AG08395 (cell line): ENCODE measurements around the gene HEMK1.

Experiments used
- DNase-seq: peaks from one replicate; pipeline ENCODE4 v3.0.0; 2012; ENCODE audit warnings: mixed read lengths, low spot score

HEMK1 gene

GRCh38 chr3:50568947-50569749, at the start of gene HEMK1:
HEMK1 (plus strand) TSS chr3:50569522; CDS start chr3:50571105, 1,583 bp downstream.
- DNase-seq, result peak; percentile 100

- no peak for DNase-seq
Measured at GRCh38 chr3:50520849-50521248, 48.5 kb upstream of the HEMK1 start.

- no peak for DNase-seq
Measured at GRCh38 chr3:50521572-50521971, 47.8 kb upstream of the HEMK1 start.

GRCh38 chr3:50523279-50523811, 46.0 kb upstream of the HEMK1 start:
- DNase-seq, result no peak

GRCh38 chr3:50524746-50525145, 44.6 kb upstream of the HEMK1 start:
- DNase-seq, result no peak

- DNase-seq, result no peak
Measured at GRCh38 chr3:50525191-50525910, 44.0 kb upstream of the HEMK1 start.

GRCh38 chr3:50525987-50526386, 43.3 kb upstream of the HEMK1 start:
- DNase-seq, result peak; percentile 76

GRCh38 chr3:50530001-50530970, 39.0 kb upstream of the HEMK1 start:
- DNase-seq, result no peak

GRCh38 chr3:50531201-50531600, 38.1 kb upstream of the HEMK1 start:
- no peak for DNase-seq

GRCh38 chr3:50532062-50532705, 37.1 kb upstream of the HEMK1 start:
- peak; percentile 20 for DNase-seq

GRCh38 chr3:50533316-50533715, 36.0 kb upstream of the HEMK1 start:
- no peak for DNase-seq

- DNase-seq, result no peak
Measured at GRCh38 chr3:50533807-50534461, 35.4 kb upstream of the HEMK1 start.

GRCh38 chr3:50534681-50535330, 34.5 kb upstream of the HEMK1 start:
- no peak for DNase-seq

- no peak for DNase-seq
Measured at GRCh38 chr3:50536471-50537180, 32.7 kb upstream of the HEMK1 start.

GRCh38 chr3:50537421-50538129, 31.7 kb upstream of the HEMK1 start:
- DNase-seq, result no peak

- DNase-seq, result no peak
Measured at GRCh38 chr3:50539356-50540286, 29.7 kb upstream of the HEMK1 start.

- peak; percentile 94 for DNase-seq
Measured at GRCh38 chr3:50542177-50543034, 26.9 kb upstream of the HEMK1 start.
